ENCODE results near the gene GRM7. TPM values are rescaled to one million over a fixed set of nuclear protein-coding genes. Genes with fewer than 3 reads are reported as not detected.

GRM7 gene
- total RNA-seq, 2 experiments from 2014 or later = not detected

DNA sequence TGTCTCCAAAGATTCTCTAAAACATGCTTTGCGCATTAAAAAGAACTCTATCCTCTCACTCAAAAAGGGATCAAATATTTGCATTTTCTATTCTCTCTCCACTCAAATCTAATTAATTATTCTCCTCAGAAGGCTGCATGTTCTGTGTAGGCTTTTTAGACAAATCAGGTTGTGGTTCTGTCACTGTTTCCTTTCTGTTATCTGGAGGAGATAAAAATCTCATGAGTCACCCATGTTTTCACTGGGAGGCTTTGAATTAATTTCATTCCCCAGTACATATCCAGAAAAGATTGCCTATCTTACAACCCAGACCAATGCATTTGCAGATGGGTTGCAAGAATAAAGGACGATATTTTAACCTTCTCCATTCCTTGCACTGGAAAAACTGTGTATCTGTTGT lies 446.5 kb downstream of the GRM7 start:
- TF ChIP-seq CTCF (IDR thresholded peaks at IDR 0.05) = no peak
- Histone ChIP-seq H3K9me3 (ENCODE audit: control insufficient read depth in 1 of 2, insufficient read depth in 1 of 2, low read length in 2 of 2) (no peaks in the 10 kb centered on the region), H3K4me3 (ENCODE audit: low read length) (no peak overlapping the region), H3K4me1 (ENCODE audit: insufficient read depth, low read length) (no peaks in the 10 kb centered on the region), H3K27ac (ENCODE audit: low read depth in 1 of 2, low read length in 2 of 2) (no peak overlapping the region), H3K36me3 (ENCODE audit: insufficient read depth, low read length) (no peaks in the 10 kb centered on the region), H3K27me3 (ENCODE audit: control insufficient read depth in 1 of 2, insufficient read depth in 2 of 2, low read length in 2 of 2) (no peaks in the 10 kb centered on the region)
- Mint-ChIP-seq H3K4me1 (ENCODE audit: low read depth) (no peaks in the 10 kb centered on the region), H3K36me3 (ENCODE audit: low read depth) (no peaks in the 10 kb centered on the region), H3K9me3 (peaks cover 4% of the 10 kb centered on the region), H3K27me3 (peaks cover 4% of the 10 kb centered on the region), H3K4me3 (no peak overlapping the region), H3K27ac (no peak overlapping the region)
- ATAC-seq (ENCODE audit: poor library complexity) (no peak), DNase-seq (no peak)
- intact Hi-C loops (cut with DNase I, micrococcal nuclease) = no loop called here
- ChIA-PET POLR2A (no interaction called here), CTCF (no interaction called here)

GRCh38 chr3:7309641-7310102 lies 448.8 kb downstream of the GRM7 start:
- no peak overlapping the region for H3K4me3 Mint-ChIP-seq
- no peak overlapping the region for H3K27ac Mint-ChIP-seq
- H3K36me3 Mint-ChIP-seq (ENCODE audit: low read depth) = no peaks in the 10 kb centered on the region
- no peak for DNase-seq
- intact Hi-C loops (cut with DNase I, micrococcal nuclease) = no loop called here
- no peak for ATAC-seq (ENCODE audit: poor library complexity)
- Histone ChIP-seq H3K4me3 (ENCODE audit: low read length) (no peak overlapping the region), H3K27ac (ENCODE audit: low read depth in 1 of 2, low read length in 2 of 2) (no peak overlapping the region), H3K27me3 (ENCODE audit: control insufficient read depth in 1 of 2, insufficient read depth in 2 of 2, low read length in 2 of 2) (no peaks in the 10 kb centered on the region), H3K4me1 (ENCODE audit: insufficient read depth, low read length) (no peaks in the 10 kb centered on the region), H3K36me3 (ENCODE audit: insufficient read depth, low read length) (no peaks in the 10 kb centered on the region), H3K9me3 (ENCODE audit: control insufficient read depth in 1 of 2, insufficient read depth in 1 of 2, low read length in 2 of 2) (no peaks in the 10 kb centered on the region)
- no peaks in the 10 kb centered on the region for H3K4me1 Mint-ChIP-seq (ENCODE audit: low read depth)
- TF ChIP-seq CTCF (IDR thresholded peaks at IDR 0.05) = no peak
- ChIA-PET POLR2A (no interaction called here), CTCF (no interaction called here)
- H3K9me3 Mint-ChIP-seq = peaks cover 2% of the 10 kb centered on the region
- peaks cover 4% of the 10 kb centered on the region for H3K27me3 Mint-ChIP-seq

DNA sequence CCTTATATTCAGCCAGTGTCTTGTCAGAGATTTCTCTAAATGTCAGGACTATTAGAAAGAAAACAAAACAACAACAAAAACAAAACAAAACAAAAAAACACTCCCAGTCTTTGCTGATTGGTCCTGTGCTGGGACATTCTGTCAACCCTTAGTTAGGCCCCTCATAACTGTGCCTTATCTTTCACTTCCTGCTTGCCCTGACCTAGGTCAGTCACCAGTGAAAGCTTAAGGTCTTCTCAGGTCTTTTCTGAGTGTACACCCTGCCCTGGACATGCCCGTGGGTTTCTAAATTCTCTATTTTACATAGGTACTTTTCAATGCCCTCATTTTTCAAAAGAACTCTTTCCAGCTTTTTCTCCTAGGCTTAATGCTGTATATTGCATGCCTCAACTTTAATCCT lies 454.1 kb downstream of the GRM7 start:
- ChIA-PET CTCF (no interaction called here), POLR2A (no interaction called here)
- H3K4me1 Mint-ChIP-seq (ENCODE audit: low read depth) = no peaks in the 10 kb centered on the region
- intact Hi-C loops (cut with DNase I, micrococcal nuclease) = no loop called here
- no peaks in the 10 kb centered on the region for H3K9me3 Mint-ChIP-seq
- no peak overlapping the region for H3K4me3 Mint-ChIP-seq
- Histone ChIP-seq H3K4me1 (ENCODE audit: insufficient read depth, low read length) (no peaks in the 10 kb centered on the region), H3K4me3 (ENCODE audit: low read length) (no peak overlapping the region), H3K27me3 (ENCODE audit: control insufficient read depth in 1 of 2, insufficient read depth in 2 of 2, low read length in 2 of 2) (no peaks in the 10 kb centered on the region), H3K9me3 (ENCODE audit: control insufficient read depth in 1 of 2, insufficient read depth in 1 of 2, low read length in 2 of 2) (no peaks in the 10 kb centered on the region), H3K36me3 (ENCODE audit: insufficient read depth, low read length) (no peaks in the 10 kb centered on the region), H3K27ac (ENCODE audit: low read depth in 1 of 2, low read length in 2 of 2) (no peak overlapping the region)
- no peaks in the 10 kb centered on the region for H3K36me3 Mint-ChIP-seq (ENCODE audit: low read depth)
- H3K27ac Mint-ChIP-seq = no peak overlapping the region
- no peaks in the 10 kb centered on the region for H3K27me3 Mint-ChIP-seq
- DNase-seq (no peak), ATAC-seq (ENCODE audit: poor library complexity) (no peak)
- TF ChIP-seq CTCF (IDR thresholded peaks at IDR 0.05) = no peak
